Esophagus muscularis mucosa (tissue), 4 donors: Measurements from ENCODE around the gene SLC22A7. TPM values are rescaled to one million over a fixed set of nuclear protein-coding genes. Genes with fewer than 3 reads are reported as not detected.
"Not testable (repeated sequence)": the region's sequence is repeated elsewhere in the genome, so short reads cannot be mapped to it uniquely, and the experiment has no call there.

ENCODE experiments used
- DNase-seq: peaks from one replicate; pipeline ENCODE4 v3.0.0-alpha.2; 2017; ENCODE audit errors: extremely low spot score
- H3K27ac ChIP-seq, 4 donors: fragments of 200-600 bp; sonication (generic); replicated peaks in 1 of 4; 1 replicate in 3 of 4; 2 replicates in 1 of 4; pipeline ENCODE4 v1.5.1; 2016 to 2019; ENCODE audit warnings: mild to moderate bottlenecking in 1 of 4
- H3K27me3 ChIP-seq, 4 donors: fragments of 200-600 bp; sonication (generic); one replicate each; pipeline versions ENCODE4 v1.5.1 to v1.6.0; 2016 to 2019
- H3K36me3 ChIP-seq, 4 donors: fragments of 200-600 bp; sonication (generic); one replicate each; pipeline ENCODE4 v1.5.1; 2016 to 2019
- H3K4me1 ChIP-seq, 4 donors: fragments of 200-600 bp; sonication (generic); one replicate each; pipeline ENCODE4 v1.5.1; 2016 to 2019
- H3K4me3 ChIP-seq, 4 donors: fragments of 200-600 bp; sonication (generic); 1 replicate in 2 of 4; 2 replicates in 2 of 4; pipeline ENCODE4 v1.5.1; 2016 to 2019; ENCODE audit warnings: mild to moderate bottlenecking in 4 of 4, moderate library complexity in 1 of 4
- H3K9me3 ChIP-seq, 4 donors: fragments of 200-600 bp; sonication (generic); 1 replicate in 3 of 4; 2 replicates in 1 of 4; pipeline ENCODE4 v1.5.1; 2016 to 2019
- CTCF ChIP-seq, 3 experiments: fragments of 200-600 bp in 2 of 3; fragments of 450-650 bp in 1 of 3; sonication (generic) in 2 of 3; IDR thresholded peaks; one replicate each; pipeline ENCODE4 v1.5.1; 2017 to 2019; ENCODE audit warnings: antibody characterized with exemption in 3 of 3, mild to moderate bottlenecking in 2 of 3, moderate library complexity in 1 of 3
- EP300 ChIP-seq: sonication (generic); formaldehyde crosslinking; IDR thresholded peaks from one replicate; pipeline ENCODE4 v1.6.1; 2017; ENCODE audit warnings: antibody characterized with exemption
- POLR2A ChIP-seq: fragments of 450-650 bp; IDR thresholded peaks from one replicate; pipeline ENCODE4 v1.6.1; 2017; ENCODE audit warnings: antibody characterized with exemption, moderate library complexity, mild to moderate bottlenecking, low read depth
- POLR2AphosphoS5 ChIP-seq, 2 donors: sonication (generic); formaldehyde crosslinking; IDR thresholded peaks; one replicate each; pipeline ENCODE4 v1.6.1; 2017; ENCODE audit warnings: antibody characterized with exemption in 2 of 2
- WGBS: methylation state at CpG from one replicate; pipeline ENCODE4 v1.1.5; 2018; 5-methylcytosine and 5-hydroxymethylcytosine counted together
- intact Hi-C: fragments of 100-400 bp; cut with DNase I; formaldehyde crosslinking; loops from one replicate; pipeline ENCODE4 v1.15.1; 2023
- total RNA-seq, 4 donors: library from RNA; depleted of rRNA; stranded (reverse); fragments of >200 nt; gene quantifications; one replicate each; pipeline versions ENCODE4 v1.1.0 to v1.2.1, GENCODE V29; 2016

Gene SLC22A7
- total RNA-seq, 4 donors from 2014 or later = not detected

- no peak overlapping the region for H3K27ac ChIP-seq
- intact Hi-C loops = no loop called here
- DNase-seq = no peak
- no peaks in the 10 kb centered on the region for H3K27me3 ChIP-seq
- peaks cover 0 to 7% (median 3%) of the 10 kb centered on the region in 4 donors for H3K4me1 ChIP-seq
- 88% methylated on average over 3 of the region's 3 CpGs for WGBS
- H3K4me3 ChIP-seq = no peak overlapping the region
- peaks cover 15 to 46% (median 37%) of the 10 kb centered on the region in 4 donors for H3K36me3 ChIP-seq
- no peaks in the 10 kb centered on the region for H3K9me3 ChIP-seq
- TF ChIP-seq POLR2AphosphoS5 (IDR thresholded peaks at IDR 0.05) = no peak
- no peak for TF ChIP-seq CTCF (IDR thresholded peaks at IDR 0.05)
- TF ChIP-seq EP300 = no peak
- no peak for TF ChIP-seq POLR2A
Measured at GRCh38 chr6:43335469-43335868, 37.4 kb downstream of the SLC22A7 start.

GRCh38 chr6:43336382-43336781 is 38.3 kb downstream of the SLC22A7 start:
- Histone ChIP-seq H3K4me3 (no peak overlapping the region), H3K36me3 (peaks cover 23 to 51% (median 43%) of the 10 kb centered on the region in 4 donors), H3K4me1 (peaks cover 0 to 7% (median 3%) of the 10 kb centered on the region in 4 donors), H3K27me3 (no peaks in the 10 kb centered on the region), H3K27ac (no peak overlapping the region), H3K9me3 (no peaks in the 10 kb centered on the region)
- DNase-seq = no peak
- no peak for TF ChIP-seq POLR2AphosphoS5 (IDR thresholded peaks at IDR 0.05)
- no peak for TF ChIP-seq CTCF (IDR thresholded peaks at IDR 0.05)
- TF ChIP-seq POLR2A = no peak
- no peak for TF ChIP-seq EP300
- intact Hi-C loops = no loop called here
- whole genome bisulfite sequencing = 69% methylated on average over 3 of the region's 3 CpGs

- Histone ChIP-seq H3K4me1 (peaks cover 0 to 7% (median 3%) of the 10 kb centered on the region in 4 donors), H3K9me3 (no peaks in the 10 kb centered on the region), H3K4me3 (no peak overlapping the region), H3K27me3 (no peaks in the 10 kb centered on the region), H3K36me3 (peaks cover 36 to 70% (median 62%) of the 10 kb centered on the region in 4 donors), H3K27ac (no peak overlapping the region)
- intact Hi-C loops = no loop called here
- TF ChIP-seq POLR2A (no peak), CTCF (IDR thresholded peaks at IDR 0.05) (no peak), EP300 (no peak), POLR2AphosphoS5 (IDR thresholded peaks at IDR 0.05) (no peak)
- DNase-seq = no peak
Measured at GRCh38 chr6:43338243-43338642, 40.2 kb downstream of the SLC22A7 start.

GRCh38 chr6:43339168-43339567 is 41.1 kb downstream of the SLC22A7 start:
- DNase-seq = no peak
- no peaks in the 10 kb centered on the region for H3K27me3 ChIP-seq
- peaks cover 0 to 7% (median under 1%) of the 10 kb centered on the region in 4 donors for H3K4me1 ChIP-seq
- no peak overlapping the region for H3K27ac ChIP-seq
- H3K36me3 ChIP-seq = peaks cover 36 to 73% (median 71%) of the 10 kb centered on the region in 4 donors
- TF ChIP-seq CTCF (IDR thresholded peaks at IDR 0.05) = no peak
- TF ChIP-seq POLR2AphosphoS5 (IDR thresholded peaks at IDR 0.05) = no peak
- TF ChIP-seq POLR2A = no peak
- no peak for TF ChIP-seq EP300
- intact Hi-C loops = no loop called here
- WGBS = 98% methylated on average over 4 of the region's 4 CpGs
- H3K4me3 ChIP-seq = no peak overlapping the region
- no peaks in the 10 kb centered on the region for H3K9me3 ChIP-seq

GRCh38 chr6:43346243-43346642 is 48.2 kb downstream of the SLC22A7 start:
- peaks cover 47 to 96% (median 89%) of the 10 kb centered on the region in 4 donors for H3K36me3 ChIP-seq
- WGBS = 96% methylated on average over 11 of the region's 11 CpGs
- intact Hi-C loops = not testable (repeated sequence)

More at GRCh38 chr6:43346243-43346642, 48.2 kb downstream of the SLC22A7 start:
- not testable (repeated sequence) for H3K4me1 ChIP-seq, H3K4me3 ChIP-seq, H3K27ac ChIP-seq, DNase-seq, H3K9me3 ChIP-seq, H3K27me3 ChIP-seq
